Muscle layer of duodenum (tissue), 2 donors: ENCODE measurements around the gene IL13RA1.
"Not testable (repeated sequence)": the region's sequence is repeated elsewhere in the genome, so short reads cannot be mapped to it uniquely, and the experiment has no call there.

Experiments used
- H3K27ac ChIP-seq: one replicate; pipeline ENCODE4 v1.7.0; 2013; ENCODE audit warnings: mild to moderate bottlenecking, low read length
- H3K27me3 ChIP-seq: one replicate; pipeline ENCODE4 v1.7.0; 2013; ENCODE audit warnings: low read depth, mild to moderate bottlenecking, control low read depth, low read length
- H3K36me3 ChIP-seq, 2 donors: one replicate each; pipeline ENCODE4 v1.7.0; 2013; ENCODE audit warnings: low read length in 2 of 2, control low read depth in 1 of 2, mild to moderate bottlenecking in 1 of 2; ENCODE audit not compliant: insufficient read depth in 2 of 2, control insufficient read depth in 1 of 2
- H3K4me1 ChIP-seq, 2 donors: one replicate each; pipeline ENCODE4 v1.7.0; 2013; ENCODE audit warnings: low read length in 2 of 2, mild to moderate bottlenecking in 2 of 2, control low read depth in 1 of 2, moderate library complexity in 1 of 2; ENCODE audit not compliant: insufficient read depth in 2 of 2, control insufficient read depth in 1 of 2
- H3K4me3 ChIP-seq, 2 donors: one replicate each; pipeline ENCODE4 v1.7.0; 2013; ENCODE audit warnings: low read length in 2 of 2, low read depth in 1 of 2, mild to moderate bottlenecking in 1 of 2
- H3K9me3 ChIP-seq, 2 donors: one replicate each; pipeline ENCODE4 v1.7.0; 2013; ENCODE audit warnings: low read length in 2 of 2, control low read depth in 1 of 2, mild to moderate bottlenecking in 1 of 2; ENCODE audit not compliant: control insufficient read depth in 1 of 2
- donor health status: healthy.

IL13RA1 gene

DNA sequence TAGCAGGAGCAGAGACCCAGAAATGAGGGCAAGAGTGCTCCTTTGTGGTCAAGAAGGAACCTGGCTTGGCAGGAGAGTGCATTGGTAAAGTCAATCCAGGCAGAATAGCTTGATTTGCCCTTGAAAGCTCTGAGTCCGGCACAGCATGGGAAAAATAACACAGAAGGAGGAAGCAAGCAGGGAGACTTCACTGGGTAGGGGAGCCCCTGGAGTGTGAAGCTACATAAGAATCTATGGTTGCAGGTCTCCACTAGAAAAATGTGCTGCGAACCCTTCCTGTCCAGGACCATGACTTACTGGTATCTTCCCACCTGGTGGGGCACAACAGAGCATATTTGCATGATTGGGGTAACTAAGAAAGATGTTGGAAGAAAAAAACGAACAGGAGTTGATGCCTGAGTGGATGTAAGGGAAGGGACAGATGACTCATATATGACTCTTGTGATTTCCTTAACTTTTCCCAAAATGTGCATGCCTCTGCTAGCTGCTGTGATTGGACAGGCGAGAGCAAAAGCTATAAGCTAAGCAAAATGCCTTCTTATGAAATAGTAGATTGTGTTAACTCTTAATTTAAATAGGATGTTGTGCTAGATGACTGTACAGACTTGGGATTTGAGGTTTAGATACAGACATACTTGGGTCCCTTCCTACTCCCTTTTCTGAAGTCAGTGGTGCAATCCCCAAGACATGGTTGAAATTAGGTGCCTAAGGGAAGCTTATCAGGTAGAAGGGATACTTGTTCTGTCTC is 3.3 kb downstream of the IL13RA1 start:
- Histone ChIP-seq H3K9me3 (no peaks in the 10 kb centered on the region), H3K27me3 (no peaks in the 10 kb centered on the region), H3K4me3 (no peak overlapping the region), H3K4me1 (peaks cover 3 to 13% of the 10 kb centered on the region in 2 donors), H3K36me3 (no peaks in the 10 kb centered on the region), H3K27ac (peak overlapping the region; percentile 63)

DNA sequence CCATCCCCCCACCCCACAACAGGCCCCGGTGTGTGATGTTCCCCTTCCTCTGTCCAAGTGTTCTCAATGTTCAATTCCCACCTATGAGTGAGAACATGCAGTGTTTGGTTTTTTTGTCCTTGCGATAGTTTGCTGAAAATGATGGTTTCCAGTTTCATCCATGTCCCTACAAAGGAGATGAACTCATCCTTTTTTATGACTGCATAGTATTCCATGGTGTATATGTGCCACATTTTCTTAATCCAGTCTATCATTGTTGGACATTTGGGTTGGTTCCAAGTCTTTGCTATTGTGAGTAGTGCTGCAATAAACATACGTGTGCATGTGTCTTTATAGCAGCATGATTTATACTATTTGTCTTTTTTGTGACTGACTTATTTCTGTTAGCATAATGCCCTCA is 5.1 kb downstream of the IL13RA1 start:
- H3K36me3 ChIP-seq, H3K9me3 ChIP-seq, H3K27me3 ChIP-seq, H3K27ac ChIP-seq, H3K4me3 ChIP-seq: not testable (repeated sequence)
- H3K4me1 ChIP-seq = peaks cover 3 to 10% of the 10 kb centered on the region in 2 donors

DNA sequence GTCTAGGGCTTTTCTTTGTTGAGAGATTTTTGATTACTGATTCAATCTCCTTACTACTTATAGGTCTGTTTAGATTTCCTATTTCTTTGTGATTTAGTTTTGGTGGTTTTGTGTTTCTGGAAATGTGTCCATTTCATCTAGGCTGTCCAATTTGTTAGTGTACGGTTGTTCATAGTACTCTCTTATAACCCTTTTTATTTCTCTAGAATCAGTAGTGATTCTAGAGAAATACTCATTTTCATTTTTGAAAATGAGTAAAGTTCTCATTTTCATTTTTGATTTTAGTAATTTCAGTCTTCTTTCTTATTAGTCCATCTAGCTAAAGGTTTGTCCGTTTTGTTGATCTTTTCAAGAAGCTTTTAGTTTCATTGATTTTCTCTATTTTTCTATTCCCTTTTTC is 7.5 kb downstream of the IL13RA1 start:
- Histone ChIP-seq H3K36me3 (no peaks in the 10 kb centered on the region), H3K27ac (no peak overlapping the region), H3K4me3 (no peak overlapping the region), H3K9me3 (no peaks in the 10 kb centered on the region), H3K27me3 (no peaks in the 10 kb centered on the region), H3K4me1 (peaks cover 0 to 20% of the 10 kb centered on the region in 2 donors)

DNA sequence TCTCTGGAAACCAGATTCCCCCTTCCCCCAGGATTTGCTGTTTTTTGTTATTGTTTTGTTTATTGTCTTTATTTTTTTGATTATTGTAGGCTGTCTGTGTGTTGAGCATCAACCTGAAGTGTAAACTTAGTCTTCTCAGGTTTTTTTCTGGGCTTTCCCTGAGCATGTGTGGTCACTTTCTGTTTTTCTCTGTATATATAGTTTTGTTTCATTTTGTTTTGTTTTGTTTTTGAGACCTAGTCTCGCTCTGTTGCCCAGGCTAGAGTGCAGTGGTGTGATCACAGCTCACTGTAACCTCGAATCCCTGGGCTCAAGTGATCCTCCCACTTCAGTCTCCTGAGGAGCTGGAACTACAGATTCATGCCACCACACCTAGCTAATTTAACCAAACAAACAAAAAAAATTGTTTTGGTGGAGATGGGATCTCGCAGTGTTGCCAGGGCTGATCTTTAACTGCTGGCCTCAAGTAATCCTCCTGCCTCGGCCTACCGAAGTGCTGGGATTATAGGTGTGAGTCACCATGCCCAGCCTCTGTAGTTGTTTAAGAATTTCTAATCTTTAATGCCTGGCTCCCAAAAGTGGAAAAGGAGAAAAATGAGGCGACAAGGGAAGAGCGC is 9.1 kb downstream of the IL13RA1 start:
- Histone ChIP-seq H3K36me3 (no peaks in the 10 kb centered on the region), H3K27ac (no peak overlapping the region), H3K4me3 (no peak overlapping the region), H3K27me3 (no peaks in the 10 kb centered on the region), H3K4me1 (peaks cover 0 to 10% of the 10 kb centered on the region in 2 donors), H3K9me3 (no peaks in the 10 kb centered on the region)

DNA sequence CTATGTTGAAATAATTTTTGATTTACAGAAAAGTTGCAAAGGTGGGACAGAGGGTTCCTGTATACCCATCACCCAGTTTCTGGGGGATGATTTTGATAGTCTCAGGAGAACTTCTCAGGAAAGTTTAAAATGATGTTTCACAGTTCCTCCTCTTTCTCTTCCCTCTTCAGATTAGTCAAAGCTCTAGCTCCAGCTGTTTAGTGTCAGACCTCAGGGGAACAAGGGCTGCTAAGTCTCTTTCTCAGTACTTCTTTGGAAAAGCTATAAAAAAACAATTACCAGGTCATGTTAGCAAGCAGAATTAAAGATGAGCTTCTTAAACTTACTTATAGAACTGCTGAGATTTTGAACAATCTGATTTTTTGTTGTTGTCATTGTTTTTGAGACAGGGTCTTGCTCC is 12.2 kb downstream of the IL13RA1 start:
- H3K4me3 ChIP-seq = no peak overlapping the region
- H3K9me3 ChIP-seq = no peaks in the 10 kb centered on the region
- peaks cover 0 to 10% of the 10 kb centered on the region in 2 donors for H3K4me1 ChIP-seq
- no peaks in the 10 kb centered on the region for H3K27me3 ChIP-seq
- H3K36me3 ChIP-seq = peaks cover 0 to 5% of the 10 kb centered on the region in 2 donors
- no peak overlapping the region for H3K27ac ChIP-seq

DNA sequence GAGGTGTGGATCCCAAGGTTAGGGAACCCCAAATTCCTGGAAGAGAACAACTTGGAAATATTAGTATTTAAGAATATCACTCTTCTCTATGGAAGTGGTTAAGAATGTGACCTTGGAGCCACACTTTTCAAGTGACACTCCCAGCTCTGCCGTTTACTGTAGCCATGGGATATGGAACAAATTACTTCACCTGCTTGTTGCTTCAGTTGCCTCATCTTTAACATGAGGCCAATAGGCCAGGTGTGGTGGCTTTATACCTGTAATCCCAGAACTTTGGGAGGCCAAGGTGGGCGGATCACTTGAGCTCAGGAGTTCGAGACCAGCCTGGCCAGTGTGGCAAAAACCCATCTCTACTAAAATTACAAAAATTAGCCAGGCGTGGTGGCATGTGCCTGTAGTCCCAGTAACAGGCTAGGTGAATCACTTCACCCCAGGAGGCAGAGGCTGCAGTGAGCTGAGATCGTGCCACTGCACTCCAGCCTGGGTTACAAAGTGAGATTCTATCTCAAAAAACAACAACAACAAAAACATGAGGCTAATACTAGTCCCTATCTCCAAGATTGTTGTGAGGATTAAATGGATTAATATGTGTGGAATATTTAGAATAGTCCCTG is 13.0 kb downstream of the IL13RA1 start:
- H3K4me1 ChIP-seq = peaks cover 0 to 11% of the 10 kb centered on the region in 2 donors
- peaks cover 0 to 5% of the 10 kb centered on the region in 2 donors for H3K36me3 ChIP-seq
- no peaks in the 10 kb centered on the region for H3K27me3 ChIP-seq
- H3K9me3 ChIP-seq = no peaks in the 10 kb centered on the region
- H3K4me3 ChIP-seq = no peak overlapping the region
- H3K27ac ChIP-seq = no peak overlapping the region

DNA sequence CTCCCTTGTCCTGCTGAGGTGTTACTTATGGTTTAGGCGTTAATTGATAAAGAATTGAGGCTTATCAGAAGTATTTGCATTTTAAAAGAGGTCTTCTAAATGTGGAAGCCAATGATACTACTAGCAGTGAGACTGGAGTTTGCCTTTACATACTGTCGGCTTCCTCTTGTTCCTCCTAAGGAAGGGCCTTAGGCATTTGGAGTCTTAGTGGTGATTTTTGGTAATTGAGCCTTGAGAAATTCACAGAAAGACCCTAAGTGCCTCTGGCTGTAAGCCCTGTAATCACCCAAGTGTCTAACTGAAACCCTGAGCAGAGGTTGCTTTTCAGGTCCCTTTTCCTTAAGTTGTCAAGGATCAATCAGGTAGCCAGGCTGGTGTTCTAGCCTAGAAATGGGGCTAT is 14.8 kb downstream of the IL13RA1 start:
- H3K4me3 ChIP-seq = no peak overlapping the region
- H3K36me3 ChIP-seq = peaks cover 0 to 5% of the 10 kb centered on the region in 2 donors
- no peaks in the 10 kb centered on the region for H3K9me3 ChIP-seq

DNA sequence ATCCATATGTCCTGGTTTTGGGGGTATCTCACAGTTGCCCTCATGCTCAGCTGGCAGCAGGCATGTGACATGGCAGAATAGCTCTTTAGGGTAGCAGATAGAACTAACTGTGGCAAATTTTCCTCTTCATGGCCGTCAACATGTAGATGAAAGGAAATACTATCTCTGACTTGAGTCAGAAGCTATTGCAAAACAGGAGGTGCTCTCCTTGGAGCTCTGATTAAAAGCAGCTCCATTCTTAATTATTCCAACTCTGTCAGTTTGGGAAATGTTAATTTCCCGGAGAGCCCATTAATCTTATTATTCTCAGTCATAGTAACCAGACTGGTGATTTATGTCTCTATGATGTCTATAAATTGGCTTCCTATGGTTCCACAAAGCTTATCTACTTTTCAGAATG is 18.2 kb downstream of the IL13RA1 start:
- Histone ChIP-seq H3K4me3 (no peak overlapping the region), H3K36me3 (peaks cover 6 to 8% of the 10 kb centered on the region in 2 donors), H3K4me1 (peaks cover 0 to 4% of the 10 kb centered on the region in 2 donors), H3K27me3 (no peaks in the 10 kb centered on the region), H3K9me3 (no peaks in the 10 kb centered on the region), H3K27ac (no peak overlapping the region)

More for the DNA sequence above, 14.8 kb downstream of the IL13RA1 start:
- Histone ChIP-seq H3K4me1 (peaks cover 0 to 14% of the 10 kb centered on the region in 2 donors), H3K27me3 (no peaks in the 10 kb centered on the region), H3K27ac (no peak overlapping the region)

DNA sequence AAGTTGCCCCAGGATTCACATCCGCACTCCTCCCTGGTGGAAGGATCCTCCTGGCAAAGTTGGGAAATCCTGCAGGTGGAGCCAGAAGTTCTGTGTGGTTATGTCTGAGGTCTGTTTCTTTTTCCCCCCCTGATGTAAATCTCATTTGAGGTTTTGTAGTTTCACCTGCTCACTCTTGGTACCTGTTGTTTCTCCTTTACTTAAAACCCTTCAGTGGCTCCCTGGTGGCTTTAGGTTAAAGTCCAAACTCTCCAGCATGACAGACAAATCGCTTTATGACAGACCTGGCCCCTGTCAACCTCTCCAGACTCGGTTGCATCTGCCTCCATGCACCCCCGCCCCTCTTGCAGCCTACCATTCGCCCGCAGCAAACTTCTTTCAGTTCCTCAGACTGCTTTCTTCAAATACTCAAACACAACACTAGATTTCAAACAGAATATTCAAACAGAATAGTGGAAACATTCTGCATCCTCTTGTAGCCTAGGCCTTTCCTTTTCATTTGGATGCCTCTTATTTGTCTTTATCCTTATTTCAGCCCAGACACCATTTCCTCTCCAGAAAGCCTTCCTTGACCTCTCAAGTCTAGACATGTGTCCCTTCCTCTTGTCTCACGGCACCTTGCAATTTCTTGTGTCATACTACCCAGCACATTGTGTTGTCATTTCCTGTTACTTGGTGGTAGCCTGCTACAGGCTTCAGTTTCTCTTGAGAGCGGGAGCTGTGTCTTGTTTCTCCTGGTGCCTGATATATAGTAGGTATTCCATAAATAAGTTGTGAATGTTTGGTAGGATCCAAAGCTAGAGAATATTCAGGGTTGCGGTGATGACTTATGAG is 24.8 kb downstream of the IL13RA1 start:
- Histone ChIP-seq H3K36me3 (peaks cover 8 to 10% of the 10 kb centered on the region in 2 donors), H3K27me3 (no peaks in the 10 kb centered on the region), H3K4me3 (no peak overlapping the region), H3K9me3 (no peaks in the 10 kb centered on the region), H3K4me1 (peaks cover 0 to 14% of the 10 kb centered on the region in 2 donors), H3K27ac (no peak overlapping the region)

DNA sequence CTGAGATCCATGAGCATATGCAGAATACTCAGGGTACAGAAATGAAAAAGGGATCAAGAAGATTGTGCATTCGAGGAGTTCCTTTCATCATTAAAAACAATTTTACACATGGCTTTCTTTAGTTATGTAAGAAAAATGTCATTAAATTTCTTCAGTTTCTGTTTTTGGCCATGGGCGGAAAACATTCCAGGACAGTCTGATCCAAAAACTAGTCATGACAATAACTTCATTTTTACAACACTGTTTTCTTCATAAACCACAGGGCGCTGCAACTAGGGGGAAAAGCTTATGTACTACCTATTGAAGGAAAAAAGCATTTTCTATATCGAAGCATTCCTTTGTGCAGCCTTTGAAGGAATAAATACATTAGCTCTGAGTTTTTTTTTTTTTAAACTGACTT is 28.2 kb downstream of the IL13RA1 start:
- Histone ChIP-seq H3K4me3 (no peak overlapping the region), H3K4me1 (peaks cover 0 to 14% of the 10 kb centered on the region in 2 donors), H3K27ac (no peak overlapping the region), H3K27me3 (no peaks in the 10 kb centered on the region), H3K9me3 (no peaks in the 10 kb centered on the region), H3K36me3 (peaks cover 3 to 5% of the 10 kb centered on the region in 2 donors)

DNA sequence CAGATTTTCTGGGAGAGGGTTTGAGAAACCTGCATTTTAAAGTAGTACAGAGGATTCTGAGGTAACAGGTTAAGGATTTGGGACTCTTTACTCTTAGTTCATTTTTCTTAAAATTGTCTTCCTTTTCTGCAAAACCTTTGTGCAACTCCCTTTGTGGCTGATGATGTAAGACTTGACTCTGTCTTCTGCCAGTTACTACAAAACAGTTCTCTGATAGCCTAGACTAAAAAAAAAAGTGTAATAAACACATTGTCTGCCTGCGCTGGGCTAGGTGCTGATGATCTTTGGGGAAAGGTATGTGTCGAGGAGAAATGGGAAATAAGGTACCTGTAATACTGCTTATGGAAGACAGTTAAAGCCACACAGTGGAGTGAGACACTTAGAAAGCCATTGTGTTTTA is 28.7 kb downstream of the IL13RA1 start:
- Histone ChIP-seq H3K27me3 (no peaks in the 10 kb centered on the region), H3K36me3 (peaks cover 0 to 5% of the 10 kb centered on the region in 2 donors), H3K4me1 (peaks cover 0 to 14% of the 10 kb centered on the region in 2 donors), H3K9me3 (no peaks in the 10 kb centered on the region), H3K4me3 (no peak overlapping the region), H3K27ac (no peak overlapping the region)
